ENCODE data around the gene ETS1. TPM values are rescaled to one million over a fixed set of nuclear protein-coding genes. Genes with fewer than 3 reads are reported as not detected.

The ETS1 gene
- polyA plus RNA-seq, 1 donor (not counting 4 experiments of a cell fraction or from before 2014, with no cell fraction given), result 41.0 TPM

DNA sequence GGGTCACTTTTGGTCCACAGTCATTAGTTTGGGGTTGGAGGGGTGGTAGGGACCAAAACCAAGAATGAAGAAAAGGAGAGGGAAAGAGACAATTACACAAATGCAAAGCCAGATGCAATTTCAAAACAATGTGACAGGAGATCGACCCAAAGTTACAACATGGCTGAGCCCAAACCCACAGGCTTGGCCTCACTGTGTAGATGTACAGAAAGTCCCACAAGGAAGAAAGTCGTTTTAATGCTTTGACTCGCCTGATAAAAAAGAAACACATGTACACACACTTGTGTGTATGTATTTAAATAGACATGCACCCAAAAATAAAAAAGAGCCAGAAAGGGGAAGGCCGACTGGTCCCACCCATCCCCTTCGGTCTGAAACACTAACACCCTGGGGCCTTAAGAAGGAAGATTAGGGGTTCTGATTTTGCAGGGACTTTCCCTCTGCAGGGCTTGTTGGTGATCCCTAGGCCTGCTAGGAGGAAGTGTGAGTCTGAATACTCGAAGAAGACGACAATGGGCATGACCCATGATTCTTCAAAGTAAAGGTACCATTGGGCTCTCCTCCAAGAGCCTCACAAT lies 104.1 kb downstream of the ETS1 start:
- no peak overlapping the region for H3K27ac ChIP-seq (ENCODE audit: control insufficient read depth, insufficient read depth, low read length)
- H3K79me2 ChIP-seq (ENCODE audit: control insufficient read depth, insufficient read depth, low read length), result peaks cover 60% of the 10 kb centered on the region

DNA sequence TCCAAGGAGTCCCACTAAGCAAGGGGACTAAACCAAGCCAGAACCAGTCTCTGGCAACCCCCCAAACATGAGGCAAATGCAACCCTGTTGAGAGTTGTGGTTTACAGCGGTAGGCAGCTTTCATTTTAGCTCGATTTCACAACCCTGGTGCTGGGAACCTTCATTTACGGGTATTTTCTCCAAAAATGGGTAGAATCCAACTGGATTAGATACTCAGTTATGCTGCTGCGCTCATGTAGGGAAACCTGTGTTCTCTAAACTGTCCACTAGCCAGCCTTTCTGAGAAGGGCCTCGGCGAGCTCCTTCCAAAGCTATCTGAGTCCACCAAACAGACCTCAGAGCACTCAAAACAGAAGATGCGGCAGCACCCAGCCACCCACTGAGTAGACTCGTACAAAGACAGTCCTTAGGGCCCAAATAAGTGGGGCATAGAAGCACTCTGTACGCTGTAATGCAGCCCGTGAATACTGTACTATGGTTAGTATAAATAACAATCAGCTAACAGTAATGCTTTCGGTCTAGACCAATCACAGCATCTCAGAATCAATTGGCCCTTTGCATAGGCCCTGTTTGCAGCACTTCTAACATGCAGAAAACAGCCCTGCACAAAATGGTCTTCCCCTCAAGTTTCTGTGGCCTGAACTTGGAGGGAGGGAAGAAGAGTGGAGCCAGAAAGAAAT lies 104.7 kb downstream of the ETS1 start:
- FAIRE-seq, result no peak

More for the DNA sequence above, 104.1 kb downstream of the ETS1 start:
- H3K4me3 ChIP-seq (ENCODE audit: control insufficient read depth in 2 of 3, extremely low read depth in 1 of 3, insufficient read depth in 2 of 3, low read depth in 1 of 3, low read length in 3 of 3), result no peak overlapping the region
- H3K9ac ChIP-seq (ENCODE audit: control insufficient read depth, extremely low read depth, insufficient read depth, low read length), result no peak overlapping the region
- no peak for FAIRE-seq
- TF ChIP-seq EZH2 (IDR thresholded peaks at IDR 0.05; ENCODE audit: low read length), result no peak
- TF ChIP-seq, protein P1, sequence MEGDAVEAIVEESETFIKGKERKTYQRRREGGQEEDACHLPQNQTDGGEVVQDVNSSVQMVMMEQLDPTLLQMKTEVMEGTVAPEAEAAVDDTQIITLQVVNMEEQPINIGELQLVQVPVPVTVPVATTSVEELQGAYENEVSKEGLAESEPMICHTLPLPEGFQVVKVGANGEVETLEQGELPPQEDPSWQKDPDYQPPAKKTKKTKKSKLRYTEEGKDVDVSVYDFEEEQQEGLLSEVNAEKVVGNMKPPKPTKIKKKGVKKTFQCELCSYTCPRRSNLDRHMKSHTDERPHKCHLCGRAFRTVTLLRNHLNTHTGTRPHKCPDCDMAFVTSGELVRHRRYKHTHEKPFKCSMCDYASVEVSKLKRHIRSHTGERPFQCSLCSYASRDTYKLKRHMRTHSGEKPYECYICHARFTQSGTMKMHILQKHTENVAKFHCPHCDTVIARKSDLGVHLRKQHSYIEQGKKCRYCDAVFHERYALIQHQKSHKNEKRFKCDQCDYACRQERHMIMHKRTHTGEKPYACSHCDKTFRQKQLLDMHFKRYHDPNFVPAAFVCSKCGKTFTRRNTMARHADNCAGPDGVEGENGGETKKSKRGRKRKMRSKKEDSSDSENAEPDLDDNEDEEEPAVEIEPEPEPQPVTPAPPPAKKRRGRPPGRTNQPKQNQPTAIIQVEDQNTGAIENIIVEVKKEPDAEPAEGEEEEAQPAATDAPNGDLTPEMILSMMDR (optimal IDR thresholded peaks at IDR 0.05 in 1 of 3, IDR thresholded peaks at IDR 0.05 in 1 of 3, conservative IDR thresholded peaks at IDR 0.05 in 1 of 3; ENCODE audit: extremely low read depth in 1 of 3, insufficient read depth in 2 of 3, low read length in 3 of 3), result no peak
- no peak overlapping the region for H2AFZ ChIP-seq (ENCODE audit: control insufficient read depth, low read length)
- H4K20me1 ChIP-seq (ENCODE audit: control insufficient read depth, extremely low read depth, insufficient read depth, low read length), result no peaks in the 10 kb centered on the region
- no peaks in the 10 kb centered on the region for H3K9me3 ChIP-seq (ENCODE audit: control insufficient read depth, low read depth, low read length)
- no peak for DNase-seq (ENCODE audit: low read depth, low spot score)
- peaks cover 24 to 54% of the 10 kb centered on the region in 2 experiments for H3K36me3 ChIP-seq (ENCODE audit: control insufficient read depth in 2 of 2, extremely low read depth in 1 of 2, insufficient read depth in 2 of 2, low read length in 2 of 2)
- H3K27me3 ChIP-seq (ENCODE audit: control insufficient read depth, extremely low read depth, insufficient read depth, low read length), result no peaks in the 10 kb centered on the region
- H3K9me1 ChIP-seq (ENCODE audit: control insufficient read depth, extremely low read depth, insufficient read depth, low read length), result peaks cover 2% of the 10 kb centered on the region
- dilution Hi-C loops (cut with MboI; ENCODE audit: extremely low pct_ligation_motif_present, low sequenced_read_pairs), result no loop called here
- H3K4me1 ChIP-seq (ENCODE audit: control insufficient read depth, extremely low read depth, insufficient read depth, low read length), result peaks cover 8% of the 10 kb centered on the region
- H3K4me2 ChIP-seq (ENCODE audit: control insufficient read depth, extremely low read depth, insufficient read depth, low read depth, low read length), result no peak overlapping the region

More for the DNA sequence above, 104.7 kb downstream of the ETS1 start:
- Histone ChIP-seq H3K4me3 (ENCODE audit: control insufficient read depth in 2 of 3, extremely low read depth in 1 of 3, insufficient read depth in 2 of 3, low read depth in 1 of 3, low read length in 3 of 3) (no peak overlapping the region), H4K20me1 (ENCODE audit: control insufficient read depth, extremely low read depth, insufficient read depth, low read length) (no peaks in the 10 kb centered on the region), H3K9ac (ENCODE audit: control insufficient read depth, extremely low read depth, insufficient read depth, low read length) (no peak overlapping the region), H3K36me3 (ENCODE audit: control insufficient read depth in 2 of 2, extremely low read depth in 1 of 2, insufficient read depth in 2 of 2, low read length in 2 of 2) (peaks cover 23 to 51% of the 10 kb centered on the region in 2 experiments), H3K9me3 (ENCODE audit: control insufficient read depth, low read depth, low read length) (no peaks in the 10 kb centered on the region), H3K79me2 (ENCODE audit: control insufficient read depth, insufficient read depth, low read length) (peaks cover 57% of the 10 kb centered on the region), H3K4me2 (ENCODE audit: control insufficient read depth, extremely low read depth, insufficient read depth, low read depth, low read length) (no peak overlapping the region), H3K27me3 (ENCODE audit: control insufficient read depth, extremely low read depth, insufficient read depth, low read length) (no peaks in the 10 kb centered on the region), H3K4me1 (ENCODE audit: control insufficient read depth, extremely low read depth, insufficient read depth, low read length) (peaks cover 8% of the 10 kb centered on the region), H2AFZ (ENCODE audit: control insufficient read depth, low read length) (no peak overlapping the region), H3K27ac (ENCODE audit: control insufficient read depth, insufficient read depth, low read length) (no peak overlapping the region), H3K9me1 (ENCODE audit: control insufficient read depth, extremely low read depth, insufficient read depth, low read length) (peaks cover 2% of the 10 kb centered on the region)
- no peak for DNase-seq (ENCODE audit: low read depth, low spot score)
- no peak for TF ChIP-seq EZH2 (IDR thresholded peaks at IDR 0.05; ENCODE audit: low read length)
- TF ChIP-seq, protein P1 (optimal IDR thresholded peaks at IDR 0.05 in 1 of 3, IDR thresholded peaks at IDR 0.05 in 1 of 3, conservative IDR thresholded peaks at IDR 0.05 in 1 of 3; ENCODE audit: extremely low read depth in 1 of 3, insufficient read depth in 2 of 3, low read length in 3 of 3), result no peak
- dilution Hi-C loops (cut with MboI; ENCODE audit: extremely low pct_ligation_motif_present, low sequenced_read_pairs), result no loop called here

Data from keratinocyte (primary cell).